ENCODE results near the gene AMFR.

- TF ChIP-seq CTCF (IDR thresholded peaks at IDR 0.05 in 8 of 11, conservative IDR thresholded peaks at IDR 0.05 in 3 of 11) (no peak), POLR2A (IDR thresholded peaks at IDR 0.05) (no peak), POLR2AphosphoS5 (IDR thresholded peaks at IDR 0.05) (no peak)
Measured at GRCh38 chr16:56336711-56337110, 88.6 kb downstream of the AMFR start.

Data from spleen (tissue), 7 donors.